Stimulated activated CD4-positive, alpha-beta T cell treated with anti-CD3 and anti-CD28 coated beads, Interleukin-2, amount 100 ng/mL, for 24 hours (primary cell): ENCODE data around the gene ARMC8.

Source experiments
- DNase-seq, 2 donors: peaks; one replicate each; pipeline ENCODE4 v3.0.0-alpha.2; 2020

Gene ARMC8

DNA sequence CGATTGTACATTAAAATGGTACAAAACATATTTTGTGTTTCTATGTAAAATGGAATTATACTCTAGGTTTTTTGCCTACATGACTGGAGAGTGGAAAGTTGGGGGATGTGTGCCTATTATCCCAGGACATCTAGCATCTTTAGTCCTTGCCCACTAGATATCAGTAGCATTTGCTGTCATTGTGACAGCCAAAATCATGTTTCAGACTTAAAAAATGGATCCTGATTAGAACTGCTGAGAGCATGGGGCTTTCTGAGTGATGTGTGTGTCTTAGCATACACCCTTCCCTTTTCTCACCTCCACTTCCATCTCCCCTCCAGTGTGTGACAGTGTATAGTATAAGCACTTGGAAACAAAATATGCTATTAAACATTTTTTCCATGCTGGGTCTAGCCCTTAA lies 13.3 kb downstream of the ARMC8 start:
- DNase-seq = no peak

DNA sequence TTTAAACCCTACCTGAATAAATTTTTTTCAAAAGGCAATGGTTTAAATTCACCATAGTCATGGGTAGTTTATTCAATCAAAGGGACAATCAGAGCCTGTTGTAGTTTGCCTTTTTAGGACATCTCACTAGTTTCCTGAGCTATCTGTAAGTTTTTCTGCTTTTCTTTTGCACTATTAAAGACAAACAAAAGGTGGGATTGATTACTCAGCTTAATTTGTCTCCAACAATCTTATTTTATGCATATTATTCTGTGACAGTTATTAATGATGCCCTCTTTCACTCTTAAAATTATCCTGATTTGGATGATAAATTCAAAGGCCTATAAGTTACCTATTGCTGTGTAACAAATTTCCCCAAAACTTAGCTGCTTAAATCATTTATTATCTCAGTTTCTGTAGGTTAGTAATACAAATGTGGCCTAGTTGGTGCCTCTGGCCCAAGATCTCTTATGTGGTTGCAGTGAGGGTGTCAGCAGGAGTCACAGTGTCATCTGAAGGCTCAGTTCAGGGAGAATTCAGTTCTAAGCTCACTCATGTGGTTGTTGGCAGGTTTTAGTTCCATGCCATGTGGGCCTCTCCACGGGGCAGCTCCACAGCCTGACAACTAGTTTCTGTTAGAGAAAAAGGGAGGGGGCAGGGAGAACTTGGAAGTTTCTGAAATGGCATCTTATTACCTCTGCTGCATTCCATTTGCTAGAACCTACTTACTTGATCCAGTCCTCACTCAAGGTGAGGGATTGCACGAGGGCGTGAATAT lies 16.0 kb downstream of the ARMC8 start:
- no peak for DNase-seq

DNA sequence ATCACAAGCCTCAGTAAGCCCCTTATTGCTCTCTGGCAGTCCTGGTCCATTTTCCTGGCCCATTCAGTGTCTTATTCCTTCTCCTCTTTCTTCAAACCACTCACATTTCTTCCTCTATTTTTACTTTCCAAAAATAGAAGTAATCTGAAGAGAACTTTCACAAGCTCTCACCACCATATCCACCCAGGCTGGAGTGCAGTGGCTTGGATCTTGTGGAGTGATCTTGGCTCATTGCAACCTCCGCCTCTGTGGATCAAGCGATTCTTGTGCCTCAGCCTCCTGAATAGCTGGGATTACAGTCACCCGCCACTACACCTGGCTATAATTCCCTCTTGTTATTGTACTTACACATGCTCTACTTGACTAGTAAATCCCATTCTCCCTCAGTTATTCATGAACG lies 16.8 kb downstream of the ARMC8 start:
- no peak for DNase-seq

DNA sequence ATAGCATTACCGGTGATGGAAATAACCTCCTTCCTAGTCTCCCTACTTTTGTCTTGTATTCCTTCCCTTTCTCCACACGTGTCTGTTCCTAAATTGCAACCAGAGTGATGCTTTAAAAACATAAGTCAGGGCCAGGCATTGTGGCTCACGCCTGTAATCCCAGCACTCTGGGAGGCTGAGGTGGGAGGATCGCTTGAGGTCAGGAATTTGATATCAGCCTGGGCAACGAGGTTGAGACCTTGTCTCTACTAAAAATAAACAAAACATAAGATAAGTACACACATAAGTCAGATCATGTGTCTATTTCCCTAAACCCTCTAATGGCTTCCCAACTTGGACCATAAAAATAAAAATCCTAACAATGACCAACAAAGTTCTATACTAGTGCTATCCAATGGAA lies 18.4 kb downstream of the ARMC8 start:
- no peak for DNase-seq

DNA sequence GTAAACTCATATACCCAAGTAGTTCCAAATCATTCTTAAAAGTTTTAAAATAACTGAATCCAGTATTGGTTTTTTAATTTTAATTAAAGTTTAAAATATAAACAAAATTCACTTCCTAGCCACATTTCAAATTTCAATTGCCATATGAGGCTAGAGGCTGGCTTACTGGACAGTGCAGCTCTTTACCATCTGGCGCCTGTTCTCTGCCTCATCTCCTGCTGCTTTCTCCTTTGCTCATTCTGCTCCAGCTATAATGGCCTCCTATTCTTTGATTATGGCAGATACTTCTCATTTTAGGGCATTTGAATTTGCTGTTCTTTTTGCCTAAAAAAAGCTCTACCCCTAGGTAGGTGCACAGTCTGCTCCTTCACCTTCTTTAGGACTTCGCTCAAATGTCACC lies 19.1 kb downstream of the ARMC8 start:
- DNase-seq = no peak

DNA sequence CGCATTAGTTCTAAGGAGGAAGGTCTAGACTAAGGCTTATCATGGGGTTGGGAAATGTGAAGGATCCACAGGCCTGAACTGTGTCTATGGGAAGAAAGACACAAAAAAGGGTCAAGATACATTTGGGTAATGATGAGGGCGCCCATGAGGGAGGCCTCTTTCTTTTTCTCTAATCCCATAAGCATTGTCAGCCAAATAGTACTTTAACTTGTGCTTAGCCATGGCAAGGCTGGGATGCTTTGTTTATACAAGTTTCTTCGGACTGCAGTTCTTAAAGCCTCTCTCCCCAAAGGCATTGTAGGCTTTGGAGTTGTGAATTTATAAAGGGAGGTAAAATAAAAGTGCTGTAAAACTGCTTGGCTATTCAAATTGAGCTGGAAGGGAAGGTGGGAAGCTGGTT lies 23.4 kb downstream of the ARMC8 start:
- DNase-seq = no peak

DNA sequence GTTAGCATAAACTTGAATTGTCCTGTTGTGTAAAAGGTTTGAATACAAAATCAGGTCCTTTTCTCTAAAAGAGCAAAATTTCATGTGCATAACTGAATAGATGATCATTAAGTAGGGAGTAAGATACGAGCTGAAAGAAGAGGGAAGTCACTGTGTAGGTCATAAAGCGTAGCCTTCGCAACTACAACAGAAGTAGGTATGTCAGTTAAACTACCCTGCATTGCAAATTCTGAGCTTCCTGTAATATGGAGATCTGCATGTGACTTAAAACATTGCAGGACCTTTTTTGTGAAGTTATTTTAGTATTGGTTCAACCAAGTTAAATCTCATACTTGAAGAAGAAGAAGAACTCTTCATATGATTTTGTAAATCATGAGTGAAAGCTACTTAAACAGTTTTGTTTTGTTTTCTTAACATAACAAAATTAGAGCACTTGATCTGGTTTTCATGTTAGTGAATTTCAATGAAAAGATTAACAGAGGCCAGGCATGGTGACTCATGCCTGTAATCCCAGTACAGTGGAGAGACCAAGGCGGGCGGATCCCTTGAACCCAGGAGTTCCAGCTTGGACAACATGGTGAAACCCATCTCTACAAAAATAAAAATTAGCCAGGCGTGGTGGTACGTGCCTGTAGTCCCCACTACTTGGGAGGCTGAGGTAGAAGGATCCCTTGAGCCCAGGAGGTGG lies 26.4 kb downstream of the ARMC8 start:
- no peak for DNase-seq

GRCh38 chr3:138219255-138219654 lies 32.2 kb downstream of the ARMC8 start:
- DNase-seq = no peak

GRCh38 chr3:138220242-138220641 lies 33.1 kb downstream of the ARMC8 start:
- no peak for DNase-seq

GRCh38 chr3:138220788-138221187 lies 33.7 kb downstream of the ARMC8 start:
- DNase-seq = no peak

DNA sequence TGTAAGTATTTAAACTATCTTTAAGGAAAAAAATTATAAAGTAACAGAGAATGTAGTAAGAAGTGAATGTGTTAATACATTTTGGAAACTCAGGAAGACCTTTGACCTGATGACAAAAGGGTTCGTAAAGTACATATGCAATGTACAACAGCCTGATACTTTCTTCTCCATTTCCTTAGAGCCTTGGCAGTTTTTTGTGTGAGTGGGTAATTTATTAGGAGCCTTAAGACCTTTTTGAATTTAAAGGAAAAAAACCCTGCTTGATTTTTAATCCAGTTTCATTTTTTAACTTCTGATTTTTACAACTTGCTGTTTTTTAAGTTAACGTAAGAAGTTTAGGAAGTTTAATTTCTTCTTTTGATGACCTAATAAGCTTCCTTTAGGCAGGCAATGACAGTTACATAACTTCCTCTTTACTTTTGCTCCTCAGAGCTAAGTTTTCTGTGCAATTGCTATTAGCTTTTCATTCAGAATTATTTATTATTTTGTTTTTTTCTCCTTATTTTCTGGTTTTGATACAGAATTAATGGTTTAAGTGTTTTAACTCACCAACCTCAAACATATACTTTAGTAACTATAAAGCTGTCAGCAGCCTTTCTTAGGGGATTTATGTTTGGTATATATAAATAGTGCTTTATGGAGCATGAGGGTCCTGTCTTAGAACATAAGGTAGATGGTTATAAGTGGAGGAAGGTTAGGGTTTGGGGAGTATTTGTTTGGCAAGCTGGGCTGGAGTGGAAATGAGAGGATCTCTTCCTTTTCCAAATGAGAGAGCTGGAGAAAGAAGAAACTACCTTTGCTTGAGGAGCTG lies 35.2 kb downstream of the ARMC8 start:
- DNase-seq = no peak

DNA sequence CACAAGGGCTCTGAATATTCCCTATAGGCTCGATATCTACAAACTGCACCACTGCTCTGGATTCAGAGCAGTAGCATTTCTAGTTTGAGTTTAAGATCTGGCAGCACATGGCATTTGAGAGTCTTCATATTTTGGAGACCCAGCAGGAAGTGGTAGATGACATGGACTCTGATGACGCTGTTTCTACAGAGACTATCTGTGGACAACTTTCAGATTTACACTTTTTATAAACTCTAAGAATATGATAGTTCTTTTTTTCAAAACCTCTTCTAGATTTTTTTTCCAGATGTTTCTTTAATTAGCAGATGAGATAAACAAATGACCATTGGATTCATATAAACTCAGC lies 35.8 kb downstream of the ARMC8 start:
- DNase-seq = no peak

DNA sequence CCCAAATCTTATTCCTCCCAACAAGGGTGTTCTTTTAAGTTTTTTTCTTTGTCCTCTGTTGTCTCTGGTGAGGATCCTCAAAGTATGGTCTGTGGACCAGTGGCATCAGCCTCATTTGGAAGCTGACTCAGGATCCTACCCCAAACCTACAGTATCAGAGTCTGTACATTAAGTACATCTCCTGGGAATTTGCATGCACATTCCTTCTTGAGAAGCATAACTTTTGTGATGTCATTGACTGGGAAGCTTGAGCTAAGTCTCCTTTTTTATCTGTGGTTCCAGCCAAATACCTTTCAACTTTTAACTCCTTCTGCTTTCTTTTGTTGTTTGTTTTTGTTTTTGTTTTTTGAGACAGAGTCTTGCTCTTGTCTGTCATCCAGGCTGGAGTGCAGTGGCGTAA lies 40.5 kb downstream of the ARMC8 start:
- DNase-seq = no peak

DNA sequence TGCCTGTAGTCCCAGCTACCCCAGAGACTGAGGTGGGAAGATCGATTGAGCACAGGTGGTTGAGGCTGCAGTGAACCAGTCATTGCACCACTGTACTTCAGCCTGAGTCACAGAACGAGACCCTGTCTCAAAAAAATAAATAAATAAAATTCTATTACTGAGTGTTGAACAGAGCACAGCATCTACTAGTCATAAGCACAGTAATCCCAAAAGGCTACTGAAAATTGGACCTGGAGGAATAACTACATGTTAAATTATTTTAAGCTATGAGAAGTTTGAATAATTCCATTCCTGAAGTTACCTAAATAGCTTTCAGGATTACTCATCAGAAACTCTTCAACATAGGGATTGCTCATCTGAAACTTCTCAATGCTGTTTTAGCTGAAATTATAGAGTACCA lies 43.4 kb downstream of the ARMC8 start:
- no peak for DNase-seq

DNA sequence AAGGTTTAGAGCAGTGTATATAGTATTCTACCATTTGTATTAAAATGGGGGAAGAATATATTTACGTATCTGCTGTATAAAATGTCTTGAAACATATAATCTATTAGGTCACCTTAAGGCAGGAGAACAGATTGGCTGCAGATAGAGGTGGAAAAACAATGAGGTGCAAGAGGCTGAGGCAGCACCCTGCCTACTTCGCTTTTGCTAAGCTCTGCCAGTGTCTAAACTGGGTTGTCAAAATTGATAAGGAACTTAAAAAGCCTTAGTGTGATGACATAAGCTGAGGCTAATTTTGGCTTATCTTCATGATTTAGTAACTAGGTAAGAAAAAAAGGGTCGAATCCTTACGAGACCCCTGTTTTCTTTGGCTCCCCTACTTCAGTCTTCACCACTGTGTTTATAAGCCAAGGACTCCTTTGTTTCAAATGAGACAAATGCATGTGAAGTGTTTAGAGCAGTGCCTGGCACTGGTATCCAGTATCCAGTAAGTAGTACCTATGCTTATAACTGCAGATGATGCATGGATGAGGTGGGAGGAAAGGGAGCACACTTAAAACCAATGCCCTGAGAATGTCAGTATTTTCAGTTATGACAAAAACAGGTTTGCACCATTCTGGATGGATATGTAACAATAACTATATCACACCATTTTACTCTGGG lies 45.7 kb downstream of the ARMC8 start:
- no peak for DNase-seq

DNA sequence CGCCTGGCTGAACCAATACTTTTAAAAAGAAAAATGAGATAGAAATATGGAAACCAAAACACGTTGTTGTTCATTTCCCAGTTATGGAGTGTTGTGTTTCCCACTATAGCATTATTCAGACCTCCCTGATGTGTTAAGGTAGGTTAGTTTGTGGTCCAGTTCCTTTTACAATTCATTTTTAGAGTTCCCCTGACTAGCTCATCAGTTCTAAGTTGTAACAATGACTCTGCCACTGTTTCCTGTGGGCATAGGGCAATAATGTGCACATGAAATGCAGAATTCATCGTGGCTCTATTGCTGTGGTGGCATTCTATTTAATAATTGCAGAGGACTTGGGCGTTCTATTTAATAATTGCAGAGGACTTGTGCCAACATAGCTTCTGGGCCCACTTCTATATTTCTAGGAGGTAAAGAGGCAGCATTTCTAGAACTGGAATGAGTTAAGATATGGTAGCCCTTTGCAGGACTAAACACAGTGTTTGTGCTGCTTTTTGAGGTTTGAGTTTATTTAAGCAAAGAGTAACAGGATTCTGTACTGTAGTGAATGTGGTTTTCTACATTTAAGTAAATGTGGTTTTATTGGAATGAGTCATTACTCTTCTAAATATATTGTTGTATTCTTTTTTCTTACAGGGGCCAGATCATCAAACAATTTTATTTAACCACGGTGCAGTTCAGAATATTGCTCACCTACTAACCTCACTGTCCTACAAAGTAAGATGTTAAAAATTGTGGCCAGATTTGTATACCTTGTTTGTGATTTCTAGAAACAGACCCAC lies 47.5 kb downstream of the ARMC8 start:
- DNase-seq = no peak

GRCh38 chr3:138238711-138239110 lies 51.6 kb downstream of the ARMC8 start:
- DNase-seq = no peak

DNA sequence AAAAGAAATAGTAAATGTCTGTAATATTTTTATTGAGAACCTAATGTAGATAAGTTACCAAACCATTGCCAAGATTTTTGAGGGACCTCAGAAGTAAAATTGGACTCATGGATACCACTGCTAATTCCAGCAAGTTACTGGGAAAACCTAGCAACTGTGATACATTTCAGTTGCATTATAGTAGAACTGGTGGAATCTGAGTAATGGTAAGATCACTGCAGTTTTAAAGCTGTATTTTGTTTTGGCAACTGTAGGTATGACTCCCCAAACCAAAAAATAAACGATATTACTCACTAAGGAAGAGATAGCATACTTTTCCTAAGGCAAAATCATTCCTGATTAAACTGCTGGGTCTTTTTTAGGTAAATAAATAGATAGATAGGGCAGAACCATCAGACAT lies 54.0 kb downstream of the ARMC8 start:
- DNase-seq = no peak

GRCh38 chr3:138241676-138242075 lies 54.6 kb downstream of the ARMC8 start:
- no peak for DNase-seq

- no peak for DNase-seq
Observed at GRCh38 chr3:138242466-138242865, 55.4 kb downstream of the ARMC8 start.

GRCh38 chr3:138245026-138245425 lies 57.9 kb downstream of the ARMC8 start:
- DNase-seq = no peak

- no peak for DNase-seq
Observed at GRCh38 chr3:138249636-138250035, 62.5 kb downstream of the ARMC8 start.

- DNase-seq = no peak
Observed at GRCh38 chr3:138253609-138254008, 66.5 kb downstream of the ARMC8 start.
